Measurements from ENCODE around the gene CORO6.

Gene CORO6

GRCh38 chr17:29618272-29619065 lies 4.2 kb downstream of the CORO6 start:
- no peak for DNase-seq (ENCODE audit: low spot score)
- no peaks in the 10 kb centered on the region for H3K36me3 ChIP-seq (ENCODE audit: low read depth)
- H3K27ac ChIP-seq (ENCODE audit: poor library complexity, severe bottlenecking), result no peak overlapping the region
- peaks cover 17% of the 10 kb centered on the region for H3K4me1 ChIP-seq (ENCODE audit: insufficient read depth, poor library complexity, severe bottlenecking)
- ATAC-seq (ENCODE audit: low read depth), result no peak
- peaks cover 6% of the 10 kb centered on the region for H3K27me3 ChIP-seq (ENCODE audit: insufficient read depth, poor library complexity, severe bottlenecking)
- no peaks in the 10 kb centered on the region for H3K9me3 ChIP-seq (ENCODE audit: severe bottlenecking)
- peak; percentile 37 for TF ChIP-seq CTCF (IDR thresholded peaks at IDR 0.05; ENCODE audit: poor library complexity, severe bottlenecking)
- no peak overlapping the region for H3K4me3 ChIP-seq (ENCODE audit: severe bottlenecking)

GRCh38 chr17:29617481-29618271 lies 5.0 kb downstream of the CORO6 start:
- Histone ChIP-seq H3K4me3 (ENCODE audit: severe bottlenecking) (no peak overlapping the region), H3K9me3 (ENCODE audit: severe bottlenecking) (no peaks in the 10 kb centered on the region), H3K27ac (ENCODE audit: poor library complexity, severe bottlenecking) (no peak overlapping the region), H3K4me1 (ENCODE audit: insufficient read depth, poor library complexity, severe bottlenecking) (peaks cover 11% of the 10 kb centered on the region), H3K36me3 (ENCODE audit: low read depth) (no peaks in the 10 kb centered on the region), H3K27me3 (ENCODE audit: insufficient read depth, poor library complexity, severe bottlenecking) (peaks cover 6% of the 10 kb centered on the region)
- ATAC-seq (ENCODE audit: low read depth) (peak; percentile 4; the same call in 1 of the 3 replicates), DNase-seq (ENCODE audit: low spot score) (no peak)
- peak; percentile 57 for TF ChIP-seq CTCF (IDR thresholded peaks at IDR 0.05; ENCODE audit: poor library complexity, severe bottlenecking)

DNA sequence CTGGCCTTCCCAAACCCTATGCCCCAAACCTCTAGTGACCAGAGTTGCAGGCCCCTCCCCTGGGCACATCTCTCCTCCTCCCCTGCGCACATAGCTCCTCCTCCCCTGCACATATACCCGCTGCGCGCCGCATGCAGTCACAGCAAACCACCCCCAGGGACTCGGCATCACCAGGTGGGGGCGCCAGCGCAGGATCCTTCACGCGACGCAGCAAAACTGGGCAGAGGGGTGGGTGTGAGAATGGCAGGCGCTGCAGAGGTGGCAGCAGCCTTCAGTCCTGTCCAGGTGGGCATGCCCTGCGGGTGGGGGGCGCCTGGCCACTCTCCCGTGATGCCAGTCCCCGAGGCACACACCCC lies 5.6 kb downstream of the CORO6 start:
- no peak for ATAC-seq (ENCODE audit: low read depth)
- H3K27me3 ChIP-seq (ENCODE audit: insufficient read depth, poor library complexity, severe bottlenecking), result peaks cover 6% of the 10 kb centered on the region
- H3K4me1 ChIP-seq (ENCODE audit: insufficient read depth, poor library complexity, severe bottlenecking), result peaks cover 11% of the 10 kb centered on the region
- no peaks in the 10 kb centered on the region for H3K36me3 ChIP-seq (ENCODE audit: low read depth)
- DNase-seq (ENCODE audit: low spot score), result no peak
- H3K4me3 ChIP-seq (ENCODE audit: severe bottlenecking), result no peak overlapping the region
- TF ChIP-seq CTCF (IDR thresholded peaks at IDR 0.05; ENCODE audit: poor library complexity, severe bottlenecking), result no peak
- no peaks in the 10 kb centered on the region for H3K9me3 ChIP-seq (ENCODE audit: severe bottlenecking)
- H3K27ac ChIP-seq (ENCODE audit: poor library complexity, severe bottlenecking), result no peak overlapping the region

DNA sequence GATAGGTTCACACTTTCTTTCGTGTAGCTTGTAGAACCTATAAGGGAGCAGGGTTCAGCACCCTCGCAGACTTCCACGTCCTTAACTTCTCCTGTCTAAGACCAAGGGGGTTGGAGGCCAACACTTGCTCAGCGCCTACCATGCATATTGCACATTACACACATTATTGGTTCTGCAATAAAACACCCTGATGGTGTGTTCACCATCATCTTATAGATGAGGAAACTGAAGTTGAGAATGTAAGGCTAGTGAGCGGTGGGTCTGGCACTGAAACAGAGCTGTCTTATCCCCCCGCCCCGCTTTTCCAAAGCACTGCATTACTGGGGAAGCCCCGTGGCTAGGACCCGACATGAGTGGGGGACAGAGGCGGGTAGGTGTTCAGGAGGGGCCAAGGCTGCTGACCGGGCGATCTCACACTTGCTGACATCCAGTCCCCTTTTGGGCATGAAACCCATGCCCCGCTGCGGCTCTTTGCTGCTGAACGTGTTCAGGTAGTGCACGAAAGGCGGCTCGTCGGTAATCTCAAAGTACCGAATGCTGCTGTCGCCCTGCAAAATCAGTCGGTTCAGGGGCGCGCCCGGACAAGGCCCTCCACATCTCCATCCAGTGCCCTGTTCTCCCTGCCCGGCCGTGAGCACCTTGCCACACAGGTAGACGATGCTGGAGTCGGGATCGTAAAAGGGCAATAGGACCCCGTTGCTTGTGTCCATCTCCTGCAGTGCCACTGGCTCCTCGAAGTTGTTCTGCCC lies 6.2 kb downstream of the CORO6 start:
- no peak overlapping the region for H3K4me3 ChIP-seq (ENCODE audit: severe bottlenecking)
- no peaks in the 10 kb centered on the region for H3K9me3 ChIP-seq (ENCODE audit: severe bottlenecking)
- ATAC-seq (ENCODE audit: low read depth) (no peak), DNase-seq (ENCODE audit: low spot score) (peak; percentile 52)
- peaks cover 6% of the 10 kb centered on the region for H3K27me3 ChIP-seq (ENCODE audit: insufficient read depth, poor library complexity, severe bottlenecking)
- no peak for TF ChIP-seq CTCF (IDR thresholded peaks at IDR 0.05; ENCODE audit: poor library complexity, severe bottlenecking)
- peaks cover 11% of the 10 kb centered on the region for H3K4me1 ChIP-seq (ENCODE audit: insufficient read depth, poor library complexity, severe bottlenecking)
- no peak overlapping the region for H3K27ac ChIP-seq (ENCODE audit: poor library complexity, severe bottlenecking)
- H3K36me3 ChIP-seq (ENCODE audit: low read depth), result no peaks in the 10 kb centered on the region
